ENCODE measurements around the gene TAGAP.

DNA sequence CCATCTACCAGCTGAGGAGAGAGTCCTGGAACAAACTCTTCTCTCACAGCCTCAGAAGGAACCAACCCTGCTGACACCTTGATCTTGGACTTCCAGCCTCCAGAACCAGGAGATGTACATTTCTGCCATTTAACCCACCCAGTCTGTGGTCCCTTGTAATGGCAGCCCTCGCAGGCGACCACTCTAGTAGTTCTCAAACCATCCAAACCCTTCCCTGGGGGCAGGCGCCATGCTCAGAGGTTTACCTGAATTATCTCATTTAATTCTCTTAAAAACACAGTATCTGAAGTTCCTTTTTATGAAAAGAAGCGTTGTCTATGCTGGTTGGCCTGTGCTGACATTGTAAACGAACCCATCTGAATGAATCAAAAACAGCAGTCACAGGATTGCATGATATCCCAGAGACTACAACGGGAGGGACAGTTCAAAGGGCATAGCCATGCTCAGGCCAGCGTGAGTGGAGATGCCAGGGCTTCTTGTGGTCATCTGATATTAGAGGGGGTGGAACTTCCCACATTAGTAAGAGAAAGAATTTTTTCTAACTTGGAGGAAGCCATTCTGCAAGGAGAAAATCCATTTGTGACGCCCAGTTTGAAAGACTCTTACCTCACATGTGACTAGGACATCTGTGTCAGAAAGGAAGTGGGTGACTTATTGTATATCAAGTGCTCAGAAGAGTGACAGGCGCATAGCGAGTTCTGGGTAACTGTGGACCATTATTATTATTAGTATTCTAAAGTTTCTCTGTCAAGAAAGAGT, 17.2 kb upstream of the TAGAP start:
- TF ChIP-seq, protein P1, sequence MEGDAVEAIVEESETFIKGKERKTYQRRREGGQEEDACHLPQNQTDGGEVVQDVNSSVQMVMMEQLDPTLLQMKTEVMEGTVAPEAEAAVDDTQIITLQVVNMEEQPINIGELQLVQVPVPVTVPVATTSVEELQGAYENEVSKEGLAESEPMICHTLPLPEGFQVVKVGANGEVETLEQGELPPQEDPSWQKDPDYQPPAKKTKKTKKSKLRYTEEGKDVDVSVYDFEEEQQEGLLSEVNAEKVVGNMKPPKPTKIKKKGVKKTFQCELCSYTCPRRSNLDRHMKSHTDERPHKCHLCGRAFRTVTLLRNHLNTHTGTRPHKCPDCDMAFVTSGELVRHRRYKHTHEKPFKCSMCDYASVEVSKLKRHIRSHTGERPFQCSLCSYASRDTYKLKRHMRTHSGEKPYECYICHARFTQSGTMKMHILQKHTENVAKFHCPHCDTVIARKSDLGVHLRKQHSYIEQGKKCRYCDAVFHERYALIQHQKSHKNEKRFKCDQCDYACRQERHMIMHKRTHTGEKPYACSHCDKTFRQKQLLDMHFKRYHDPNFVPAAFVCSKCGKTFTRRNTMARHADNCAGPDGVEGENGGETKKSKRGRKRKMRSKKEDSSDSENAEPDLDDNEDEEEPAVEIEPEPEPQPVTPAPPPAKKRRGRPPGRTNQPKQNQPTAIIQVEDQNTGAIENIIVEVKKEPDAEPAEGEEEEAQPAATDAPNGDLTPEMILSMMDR (IDR thresholded peaks at IDR 0.05) = no peak
- TF ChIP-seq POLR2A (IDR thresholded peaks at IDR 0.05) = no peak
